ENCODE measurements around the gene GRB10.
"Not testable (repeated sequence)": the region's sequence is repeated elsewhere in the genome, so short reads cannot be mapped to it uniquely, and the experiment has no call there.

DNA sequence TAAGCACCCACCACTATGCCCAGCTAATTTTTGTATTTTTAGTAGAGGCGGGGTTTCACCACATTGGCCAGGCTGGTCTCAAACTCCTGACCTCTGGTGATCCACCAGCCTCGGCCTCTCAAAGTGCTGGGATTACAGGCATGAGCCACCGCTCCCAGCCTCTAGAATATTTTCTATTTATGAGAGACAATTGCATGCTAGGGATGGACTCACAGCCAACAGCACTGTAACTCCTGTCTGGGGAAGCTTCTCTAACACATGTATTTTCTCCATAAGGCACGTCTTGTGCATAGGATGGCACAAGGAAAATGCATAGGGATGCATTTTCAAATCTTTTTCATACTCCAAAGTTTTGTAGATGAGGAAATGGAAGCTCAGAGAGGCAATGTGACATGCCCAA is 237.1 kb downstream of the GRB10 start:
- TF ChIP-seq, protein P1, sequence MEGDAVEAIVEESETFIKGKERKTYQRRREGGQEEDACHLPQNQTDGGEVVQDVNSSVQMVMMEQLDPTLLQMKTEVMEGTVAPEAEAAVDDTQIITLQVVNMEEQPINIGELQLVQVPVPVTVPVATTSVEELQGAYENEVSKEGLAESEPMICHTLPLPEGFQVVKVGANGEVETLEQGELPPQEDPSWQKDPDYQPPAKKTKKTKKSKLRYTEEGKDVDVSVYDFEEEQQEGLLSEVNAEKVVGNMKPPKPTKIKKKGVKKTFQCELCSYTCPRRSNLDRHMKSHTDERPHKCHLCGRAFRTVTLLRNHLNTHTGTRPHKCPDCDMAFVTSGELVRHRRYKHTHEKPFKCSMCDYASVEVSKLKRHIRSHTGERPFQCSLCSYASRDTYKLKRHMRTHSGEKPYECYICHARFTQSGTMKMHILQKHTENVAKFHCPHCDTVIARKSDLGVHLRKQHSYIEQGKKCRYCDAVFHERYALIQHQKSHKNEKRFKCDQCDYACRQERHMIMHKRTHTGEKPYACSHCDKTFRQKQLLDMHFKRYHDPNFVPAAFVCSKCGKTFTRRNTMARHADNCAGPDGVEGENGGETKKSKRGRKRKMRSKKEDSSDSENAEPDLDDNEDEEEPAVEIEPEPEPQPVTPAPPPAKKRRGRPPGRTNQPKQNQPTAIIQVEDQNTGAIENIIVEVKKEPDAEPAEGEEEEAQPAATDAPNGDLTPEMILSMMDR (IDR thresholded peaks at IDR 0.05; ENCODE audit: poor library complexity, severe bottlenecking), result not testable (repeated sequence)
- not testable (repeated sequence) for TF ChIP-seq SMC3 (conservative IDR thresholded peaks at IDR 0.05; ENCODE audit: poor library complexity); EP300 (conservative IDR thresholded peaks at IDR 0.05; ENCODE audit: poor library complexity, severe bottlenecking); POLR2AphosphoS5 (IDR thresholded peaks at IDR 0.05); MXI1 (conservative IDR thresholded peaks at IDR 0.05; ENCODE audit: poor library complexity, severe bottlenecking)
